22Rv1 (cell line): Measurements from ENCODE around the gene TULP1.

Source experiments
- CTCF ChIP-seq: fragments of 450-650 bp; IDR thresholded peaks from 2 replicates; pipeline ENCODE4 v1.5.1; 2017; ENCODE audit warnings: mild to moderate bottlenecking
- ZFX ChIP-seq: fragments of 450-650 bp; IDR thresholded peaks from 2 replicates; pipeline ENCODE4 v1.6.1; 2017; ENCODE audit warnings: antibody characterized with exemption, borderline replicate concordance

GRCh38 chr6:35465646-35466045 lies 47.0 kb downstream of the TULP1 start:
- TF ChIP-seq CTCF (no peak), ZFX (no peak)
